Ecto neural progenitor cell (in vitro differentiated cells): ENCODE results near the gene CCL22.

Source experiments
- DNase-seq: peaks from one replicate; pipeline ENCODE4 v3.0.0-alpha.2; 2018; ENCODE audit warnings: low spot score

The CCL22 gene

GRCh38 chr16:57376313-57376818 lies 17.8 kb downstream of the CCL22 start:
- DNase-seq: no peak

- no peak for DNase-seq
These were observed 18.7 kb downstream of the CCL22 start for GRCh38 chr16:57377080-57377841.

- no peak for DNase-seq
These were observed 21.0 kb downstream of the CCL22 start for GRCh38 chr16:57379579-57379978.

GRCh38 chr16:57380671-57381462 lies 22.3 kb downstream of the CCL22 start:
- no peak for DNase-seq

- DNase-seq: no peak
These were observed 23.4 kb downstream of the CCL22 start for GRCh38 chr16:57381791-57382534.

- DNase-seq: no peak
These were observed 24.1 kb downstream of the CCL22 start for GRCh38 chr16:57382535-57383275.

- no peak for DNase-seq
These were observed 25.0 kb downstream of the CCL22 start for GRCh38 chr16:57383276-57384247.

- no peak for DNase-seq
These were observed 25.9 kb downstream of the CCL22 start for GRCh38 chr16:57384248-57385070.

- DNase-seq: no peak
These were observed 26.5 kb downstream of the CCL22 start for GRCh38 chr16:57385083-57385482.

GRCh38 chr16:57386381-57386951 lies 27.9 kb downstream of the CCL22 start:
- DNase-seq: no peak

GRCh38 chr16:57387598-57388354 lies 29.2 kb downstream of the CCL22 start:
- DNase-seq: no peak

- no peak for DNase-seq
These were observed 29.9 kb downstream of the CCL22 start for GRCh38 chr16:57388359-57389086.

GRCh38 chr16:57389087-57389468 lies 30.5 kb downstream of the CCL22 start:
- no peak for DNase-seq

GRCh38 chr16:57390636-57391295 lies 32.2 kb downstream of the CCL22 start:
- DNase-seq: no peak

- DNase-seq: no peak
These were observed 32.7 kb downstream of the CCL22 start for GRCh38 chr16:57391300-57391699.

- no peak for DNase-seq
These were observed 33.1 kb downstream of the CCL22 start for GRCh38 chr16:57391708-57392107.

- DNase-seq: no peak
These were observed 34.1 kb downstream of the CCL22 start for GRCh38 chr16:57392694-57393093.
